NCI-H2107 treated with DMSO at 0.1 percent for 48 hours (cell line): ENCODE results near the gene STYXL1.
A peak's percentile ranks its signal among the peaks of the same experiment; 100 is the strongest.
"Not testable (repeated sequence)": the region's sequence is repeated elsewhere in the genome, so short reads cannot be mapped to it uniquely, and the experiment has no call there.

Experiments
- DNase-seq: peaks from one replicate; lab custom pipeline; 2025; ENCODE audit not compliant: unreplicated experiment; lab: John Stamatoyannopoulos, UW

Gene STYXL1

GRCh38 chr7:76066716-76067503 lies 19.1 kb upstream of the STYXL1 start:
- no peak for DNase-seq

- no peak for DNase-seq
These were observed 17.3 kb upstream of the STYXL1 start for GRCh38 chr7:76065016-76065612.

GRCh38 chr7:76064208-76064970 lies 16.6 kb upstream of the STYXL1 start:
- no peak for DNase-seq

GRCh38 chr7:76063525-76063924 lies 15.7 kb upstream of the STYXL1 start:
- DNase-seq: no peak

GRCh38 chr7:76063114-76063513 lies 15.3 kb upstream of the STYXL1 start:
- DNase-seq: no peak

- no peak for DNase-seq
These were observed 14.5 kb upstream of the STYXL1 start for GRCh38 chr7:76062254-76062653.

- no peak for DNase-seq
These were observed 13.0 kb upstream of the STYXL1 start for GRCh38 chr7:76060842-76061241.

GRCh38 chr7:76058745-76059144 lies 10.9 kb upstream of the STYXL1 start:
- not testable (repeated sequence) for DNase-seq

GRCh38 chr7:76057813-76058145 lies 10.0 kb upstream of the STYXL1 start:
- no peak for DNase-seq

- DNase-seq: no peak
These were observed 9.5 kb upstream of the STYXL1 start for GRCh38 chr7:76057103-76057812.

- no peak for DNase-seq
These were observed 8.4 kb upstream of the STYXL1 start for GRCh38 chr7:76056241-76056640.

- DNase-seq: peak; percentile 20
These were observed 6.6 kb upstream of the STYXL1 start for GRCh38 chr7:76054123-76055120.

GRCh38 chr7:76053461-76053860 lies 5.7 kb upstream of the STYXL1 start:
- DNase-seq: no peak

GRCh38 chr7:76052681-76053080 lies 4.9 kb upstream of the STYXL1 start:
- not testable (repeated sequence) for DNase-seq

- no peak for DNase-seq
These were observed 4.0 kb upstream of the STYXL1 start for GRCh38 chr7:76051840-76052239.

- DNase-seq: no peak
These were observed 2.7 kb upstream of the STYXL1 start for GRCh38 chr7:76050545-76050944.

- DNase-seq: no peak
These were observed 1.5 kb upstream of the STYXL1 start for GRCh38 chr7:76049295-76049694.

GRCh38 chr7:76048668-76048988 lies 828 bp upstream of the STYXL1 start:
- peak; percentile 20 for DNase-seq

- peak; percentile 9 for DNase-seq
These were observed 442 bp downstream of the STYXL1 start for GRCh38 chr7:76047305-76047810.

- DNase-seq: no peak
These were observed 3.4 kb downstream of the STYXL1 start for GRCh38 chr7:76044375-76044865.
